Muscle of leg (tissue), 11 donors: ENCODE results near the gene LTB4R2. TPM values are rescaled to one million over a fixed set of nuclear protein-coding genes. Genes with fewer than 3 reads are reported as not detected.
"Not testable (repeated sequence)": the region's sequence is repeated elsewhere in the genome, so short reads cannot be mapped to it uniquely, and the experiment has no call there.

Source experiments
- DNase-seq: peaks from one replicate; pipeline ENCODE4 v3.0.0; 2013
- H3K27ac ChIP-seq: one replicate; pipeline ENCODE4 v1.5.1; 2013; ENCODE audit warnings: mild to moderate bottlenecking, low read length, control low read depth
- H3K27me3 ChIP-seq: one replicate; pipeline ENCODE4 v1.6.1; 2013; ENCODE audit warnings: low read length; ENCODE audit not compliant: control insufficient read depth, insufficient read depth
- H3K36me3 ChIP-seq: one replicate; pipeline ENCODE4 v1.6.1; 2013; ENCODE audit warnings: low read length; ENCODE audit not compliant: control insufficient read depth, insufficient read depth
- H3K4me1 ChIP-seq: one replicate; pipeline ENCODE4 v1.6.1; 2013; ENCODE audit warnings: low read length; ENCODE audit not compliant: control insufficient read depth, insufficient read depth
- H3K4me3 ChIP-seq: one replicate; pipeline ENCODE4 v1.5.1; 2013; ENCODE audit warnings: low read length, control low read depth
- H3K9me3 ChIP-seq: replicated peaks from 2 replicates; pipeline ENCODE4 v1.6.1; 2013; ENCODE audit warnings: low read depth, low read length; ENCODE audit not compliant: control insufficient read depth
- WGBS: methylation state at CpG from one replicate; pipeline ENCODE4 v1.1.5; 2013; ENCODE audit warnings: missing lambda C conversion rate; ENCODE audit not compliant: insufficient coverage; 5-methylcytosine and 5-hydroxymethylcytosine counted together
- polyA plus RNA-seq, 8 donors: library from polyadenylated mRNA; unstranded; fragments of 120-200 nt; gene quantifications; one replicate each; pipeline versions ENCODE4 v1.2.1 to v1.2.3, GENCODE V29; 2013; ENCODE audit warnings: inconsistent platforms in 1 of 8, low replicate concordance in 1 of 8; ENCODE audit not compliant: insufficient read length in 8 of 8, insufficient read depth in 1 of 8
- total RNA-seq: library from RNA; stranded (reverse); fragments of 120-200 nt; gene quantifications from one replicate; pipeline ENCODE4 v1.2.4, GENCODE V29; 2013

Gene LTB4R2
- total and polyA plus RNA-seq, 9 donors: 1.1 to 4.4 (median 2.7) TPM

- Histone ChIP-seq H3K27me3 (peaks cover 12% of the 10 kb centered on the region), H3K36me3 (no peaks in the 10 kb centered on the region), H3K9me3 (no peaks in the 10 kb centered on the region), H3K4me1 (no peaks in the 10 kb centered on the region), H3K27ac (no peak overlapping the region), H3K4me3 (no peak overlapping the region)
- 96% methylated on average over 3 of the region's 5 CpGs for WGBS
- DNase-seq: peak; percentile 21
Measured at GRCh38 chr14:24353559-24354481, 43.9 kb downstream of the LTB4R2 start.

DNA sequence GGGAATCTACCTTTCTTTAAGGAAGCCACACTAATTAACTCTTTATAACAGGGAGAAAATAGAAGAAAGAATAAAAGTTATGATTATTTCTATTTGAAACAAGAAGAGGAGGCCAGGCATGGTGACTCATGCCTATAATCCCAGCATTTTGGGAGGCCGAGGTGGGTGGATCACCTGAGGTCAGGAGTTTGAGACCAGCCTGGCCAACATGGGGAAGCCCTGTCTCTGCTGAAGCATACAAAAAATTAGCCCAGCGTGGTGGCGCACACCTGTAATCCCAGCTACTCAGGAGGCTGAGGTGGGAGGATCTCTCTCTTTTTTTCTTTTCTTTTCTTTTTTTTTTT lies 44.5 kb downstream of the LTB4R2 start:
- WGBS: 50% methylated on average over 1 of the region's 3 CpGs
- H3K27me3 ChIP-seq: peaks cover 12% of the 10 kb centered on the region
- not testable (repeated sequence) for H3K4me1 ChIP-seq, H3K4me3 ChIP-seq, DNase-seq, H3K9me3 ChIP-seq, H3K27ac ChIP-seq, H3K36me3 ChIP-seq

GRCh38 chr14:24355009-24355408 lies 45.1 kb downstream of the LTB4R2 start:
- Histone ChIP-seq H3K4me1 (no peaks in the 10 kb centered on the region), H3K36me3 (no peaks in the 10 kb centered on the region), H3K9me3 (no peaks in the 10 kb centered on the region), H3K27ac (no peak overlapping the region), H3K4me3 (no peak overlapping the region), H3K27me3 (peaks cover 12% of the 10 kb centered on the region)
- no peak for DNase-seq
- 83% methylated on average over 1 of the region's 7 CpGs for WGBS

- Histone ChIP-seq H3K27me3 (peaks cover 8% of the 10 kb centered on the region), H3K9me3 (no peaks in the 10 kb centered on the region), H3K4me1 (no peaks in the 10 kb centered on the region), H3K4me3 (no peak overlapping the region), H3K27ac (no peak overlapping the region), H3K36me3 (no peaks in the 10 kb centered on the region)
- no peak for DNase-seq
- no CpG with 5 or more reads among the region's 4 CpGs for WGBS
Measured at GRCh38 chr14:24356208-24356607, 46.3 kb downstream of the LTB4R2 start.

- WGBS: no CpG with 5 or more reads among the region's 3 CpGs
- Histone ChIP-seq H3K36me3 (no peaks in the 10 kb centered on the region), H3K27ac (no peak overlapping the region), H3K4me3 (no peak overlapping the region), H3K4me1 (peaks cover 2% of the 10 kb centered on the region), H3K27me3 (peaks cover 2% of the 10 kb centered on the region), H3K9me3 (no peaks in the 10 kb centered on the region)
- DNase-seq: no peak
Measured at GRCh38 chr14:24360281-24360680, 50.3 kb downstream of the LTB4R2 start.

GRCh38 chr14:24361326-24361725 lies 51.4 kb downstream of the LTB4R2 start:
- peaks cover 2% of the 10 kb centered on the region for H3K27me3 ChIP-seq
- no peak overlapping the region for H3K27ac ChIP-seq
- H3K4me3 ChIP-seq: no peak overlapping the region
- peaks cover 11% of the 10 kb centered on the region for H3K4me1 ChIP-seq
- WGBS: no CpG with 5 or more reads among the region's 2 CpGs
- no peaks in the 10 kb centered on the region for H3K36me3 ChIP-seq
- no peaks in the 10 kb centered on the region for H3K9me3 ChIP-seq
- DNase-seq: peak; percentile 42

Other genes with a start within 250 kb of the LTB4R2 start
Only the 30 nearest of the 33 such genes appear.
- 43.7 TPM for gene DCAF11, start 195.4 kb upstream of the LTB4R2 start, total RNA-seq
- 10 to 100 TPM; 40.2 to 47.8 (median 42.5) TPM for gene DCAF11, start 195.4 kb upstream of the LTB4R2 start, polyA plus RNA-seq
- gene NRL, start 195.2 kb upstream of the LTB4R2 start, total RNA-seq: 1.6 TPM
- 1 to 10 TPM in 7 of 8 donors, under 1 TPM in 1; 0.96 to 2.2 (median 1.8) TPM for gene NRL, start 195.2 kb upstream of the LTB4R2 start, polyA plus RNA-seq
- gene FITM1, start 179.5 kb upstream of the LTB4R2 start, total RNA-seq: 170 TPM
- gene FITM1, start 179.5 kb upstream of the LTB4R2 start, polyA plus RNA-seq: 100 to 1,000 TPM in 7 of 8 donors, 10 to 100 TPM in 1; 80.7 to 168 (median 124) TPM
- gene PSME1, start 173.9 kb upstream of the LTB4R2 start, total RNA-seq: 110 TPM
- gene PSME1, start 173.9 kb upstream of the LTB4R2 start, polyA plus RNA-seq: 100 to 1,000 TPM; 103 to 130 (median 116) TPM
- 29.9 TPM for gene EMC9, start 168.5 kb upstream of the LTB4R2 start, total RNA-seq
- 10 to 100 TPM; 22.4 to 40.0 (median 29.4) TPM for gene EMC9, start 168.5 kb upstream of the LTB4R2 start, polyA plus RNA-seq
- gene PSME2, start 163.5 kb upstream of the LTB4R2 start, total RNA-seq: 100 TPM
- 10 to 100 TPM; 82.8 to 97.6 (median 93.2) TPM for gene PSME2, start 163.5 kb upstream of the LTB4R2 start, polyA plus RNA-seq
- 36.4 TPM for gene RNF31, start 162.6 kb upstream of the LTB4R2 start, total RNA-seq
- gene RNF31, start 162.6 kb upstream of the LTB4R2 start, polyA plus RNA-seq: 10 to 100 TPM; 27.3 to 37.0 (median 35.8) TPM
- 24.9 TPM for gene IRF9, start 148.9 kb upstream of the LTB4R2 start, total RNA-seq
- gene IRF9, start 148.9 kb upstream of the LTB4R2 start, polyA plus RNA-seq: 10 to 100 TPM; 24.0 to 36.3 (median 27.3) TPM
- gene REC8, start 138.1 kb upstream of the LTB4R2 start, total RNA-seq: 2.1 TPM
- gene REC8, start 138.1 kb upstream of the LTB4R2 start, polyA plus RNA-seq: 10 to 100 TPM in 5 of 8 donors, 1 to 10 TPM in 3; 6.7 to 18.1 (median 10.9) TPM
- 19.9 TPM for gene IPO4, start 121.3 kb upstream of the LTB4R2 start, total RNA-seq
- gene IPO4, start 121.3 kb upstream of the LTB4R2 start, polyA plus RNA-seq: 10 to 100 TPM; 25.0 to 37.5 (median 29.8) TPM
- gene TM9SF1, start 114.7 kb upstream of the LTB4R2 start, total RNA-seq: 29.6 TPM
- 10 to 100 TPM; 14.7 to 22.2 (median 20.1) TPM for gene TM9SF1, start 114.7 kb upstream of the LTB4R2 start, polyA plus RNA-seq
- not detected for gene TSSK4, start 104.4 kb upstream of the LTB4R2 start, total RNA-seq
- 1 to 10 TPM; 1.6 to 5.5 (median 3.8) TPM for gene TSSK4, start 104.4 kb upstream of the LTB4R2 start, polyA plus RNA-seq
- gene CHMP4A, start 96.7 kb upstream of the LTB4R2 start, total RNA-seq: 29.8 TPM
- 10 to 100 TPM; 31.2 to 45.1 (median 41.8) TPM for gene CHMP4A, start 96.7 kb upstream of the LTB4R2 start, polyA plus RNA-seq
- gene MDP1, start 94.1 kb upstream of the LTB4R2 start, total RNA-seq: 24.9 TPM
- 10 to 100 TPM in 1 of 8 donors, 1 to 10 TPM in 7; 7.4 to 11.6 (median 8.5) TPM for gene MDP1, start 94.1 kb upstream of the LTB4R2 start, polyA plus RNA-seq
- gene NEDD8, start 77.8 kb upstream of the LTB4R2 start, total RNA-seq: 245 TPM
- gene NEDD8, start 77.8 kb upstream of the LTB4R2 start, polyA plus RNA-seq: 100 to 1,000 TPM; 180 to 243 (median 216) TPM
- gene GMPR2, start 77.2 kb upstream of the LTB4R2 start, total RNA-seq: 44.6 TPM
- gene GMPR2, start 77.2 kb upstream of the LTB4R2 start, polyA plus RNA-seq: 10 to 100 TPM; 41.9 to 59.7 (median 48.9) TPM
- gene TINF2, start 67.5 kb upstream of the LTB4R2 start, total RNA-seq: 35.5 TPM
- gene TINF2, start 67.5 kb upstream of the LTB4R2 start, polyA plus RNA-seq: 10 to 100 TPM; 37.9 to 44.3 (median 40.9) TPM
- gene TGM1, start 47.0 kb upstream of the LTB4R2 start, total RNA-seq: 0.71 TPM
- gene TGM1, start 47.0 kb upstream of the LTB4R2 start, polyA plus RNA-seq: 1 to 10 TPM in 6 of 8 donors, under 1 TPM in 2; 0.84 to 3.0 (median 1.2) TPM
- gene RABGGTA, start 38.5 kb upstream of the LTB4R2 start, total RNA-seq: 8.5 TPM
- gene RABGGTA, start 38.5 kb upstream of the LTB4R2 start, polyA plus RNA-seq: 10 to 100 TPM; 12.4 to 21.5 (median 14.5) TPM
- 6.9 TPM for gene DHRS1, start 10.4 kb upstream of the LTB4R2 start, total RNA-seq
- gene DHRS1, start 10.4 kb upstream of the LTB4R2 start, polyA plus RNA-seq: 10 to 100 TPM; 14.5 to 24.5 (median 17.7) TPM
- 15.7 TPM for gene NOP9, start 10.3 kb upstream of the LTB4R2 start, total RNA-seq
- 10 to 100 TPM; 18.1 to 23.9 (median 20.3) TPM for gene NOP9, start 10.3 kb upstream of the LTB4R2 start, polyA plus RNA-seq
- gene CIDEB, start 2.2 kb upstream of the LTB4R2 start, total RNA-seq: 13.4 TPM
- gene CIDEB, start 2.2 kb upstream of the LTB4R2 start, polyA plus RNA-seq: 10 to 100 TPM in 7 of 8 donors, 1 to 10 TPM in 1; 8.9 to 21.1 (median 15.3) TPM
- gene LTB4R, start 1.4 kb downstream of the LTB4R2 start, total RNA-seq: 2.5 TPM
- 1 to 10 TPM; 2.1 to 5.9 (median 3.5) TPM for gene LTB4R, start 1.4 kb downstream of the LTB4R2 start, polyA plus RNA-seq
- gene ADCY4, start 24.9 kb downstream of the LTB4R2 start, total RNA-seq: 7.0 TPM
- 10 to 100 TPM in 6 of 8 donors, 1 to 10 TPM in 2; 9.4 to 18.7 (median 13.9) TPM for gene ADCY4, start 24.9 kb downstream of the LTB4R2 start, polyA plus RNA-seq
- gene RIPK3, start 29.9 kb downstream of the LTB4R2 start, total RNA-seq: 2.0 TPM
- 1 to 10 TPM; 1.1 to 3.6 (median 1.3) TPM for gene RIPK3, start 29.9 kb downstream of the LTB4R2 start, polyA plus RNA-seq
- 54.5 TPM for gene NFATC4, start 58.0 kb downstream of the LTB4R2 start, total RNA-seq
- 10 to 100 TPM; 35.2 to 71.1 (median 50.8) TPM for gene NFATC4, start 58.0 kb downstream of the LTB4R2 start, polyA plus RNA-seq
- gene NYNRIN, start 88.9 kb downstream of the LTB4R2 start, total RNA-seq: 16.5 TPM
- gene NYNRIN, start 88.9 kb downstream of the LTB4R2 start, polyA plus RNA-seq: 10 to 100 TPM; 18.5 to 45.3 (median 30.3) TPM
- 1.2 TPM for gene CBLN3, start 119.5 kb downstream of the LTB4R2 start, total RNA-seq
- 1 to 10 TPM; 1.4 to 2.4 (median 1.7) TPM for gene CBLN3, start 119.5 kb downstream of the LTB4R2 start, polyA plus RNA-seq
- gene KHNYN, start 119.8 kb downstream of the LTB4R2 start, total RNA-seq: 35.6 TPM
- gene KHNYN, start 119.8 kb downstream of the LTB4R2 start, polyA plus RNA-seq: 10 to 100 TPM; 28.3 to 40.8 (median 35.4) TPM
- gene SDR39U1, start 132.6 kb downstream of the LTB4R2 start, total RNA-seq: 18.8 TPM
- 10 to 100 TPM; 40.6 to 65.3 (median 53.8) TPM for gene SDR39U1, start 132.6 kb downstream of the LTB4R2 start, polyA plus RNA-seq